Activated CD4-positive, alpha-beta T cell treated with anti-CD3 and anti-CD28 coated beads, Interleukin-2, amount 10 ng/mL, durations not matched to agents 7 days and 5 days (primary cell): Measurements from ENCODE around the gene DPY19L3. TPM values are rescaled to one million over a fixed set of nuclear protein-coding genes. Genes with fewer than 3 reads are reported as not detected.
A peak's percentile ranks its signal among the peaks of the same experiment; 100 is the strongest.
"Not testable (repeated sequence)": the region's sequence is repeated elsewhere in the genome, so short reads cannot be mapped to it uniquely, and the experiment has no call there.

ENCODE experiments used
- CTCF ChIA-PET: fragments of 350-600 bp; sonication (Branson Sonifier 250); formaldehyde crosslinking; loops from one replicate; lab custom pipeline; 2021; ENCODE audit warnings: antibody characterized with exemption; lab: Charles Lee
- POLR2A ChIA-PET: fragments of 350-600 bp; sonication (Branson Sonifier 250); formaldehyde crosslinking; loops from one replicate; lab custom pipeline; 2021; ENCODE audit warnings: antibody characterized with exemption; lab: Charles Lee
- DNase-seq: peaks from one replicate; pipeline ENCODE4 v3.0.0-alpha.2; 2020
- H3K27ac Mint-ChIP-seq: one replicate; pipeline ENCODE4 v1.8.0; 2021; ENCODE audit warnings: mild to moderate bottlenecking, moderate library complexity, mixed read lengths
- H3K27me3 Mint-ChIP-seq: one replicate; pipeline ENCODE4 v1.8.0; 2021; ENCODE audit warnings: mixed read lengths
- H3K36me3 Mint-ChIP-seq: one replicate; pipeline ENCODE4 v1.8.0; 2021; ENCODE audit warnings: low read depth, mixed read lengths
- H3K4me1 Mint-ChIP-seq: one replicate; pipeline ENCODE4 v1.8.0; 2021; ENCODE audit warnings: mixed read lengths
- H3K4me3 Mint-ChIP-seq: one replicate; pipeline ENCODE4 v1.8.0; 2021; ENCODE audit warnings: mild to moderate bottlenecking, moderate library complexity, mixed read lengths
- H3K9me3 Mint-ChIP-seq: one replicate; pipeline ENCODE4 v1.8.0; 2021; ENCODE audit warnings: mixed read lengths
- total RNA-seq, 2 experiments: library from RNA; stranded (reverse); gene quantifications; one replicate each; pipeline ENCODE4 v1.2.3, GENCODE V29; 2021

The DPY19L3 gene
- total RNA-seq, 2 experiments from 2014 or later = 11.2 to 13.1 TPM

GRCh38 chr19:32512498-32512897 lies 106.9 kb downstream of the DPY19L3 start:
- H3K4me1 Mint-ChIP-seq, CTCF ChIA-PET, H3K36me3 Mint-ChIP-seq, H3K27me3 Mint-ChIP-seq, H3K9me3 Mint-ChIP-seq, POLR2A ChIA-PET, H3K4me3 Mint-ChIP-seq, DNase-seq, H3K27ac Mint-ChIP-seq: not testable (repeated sequence)

DNA sequence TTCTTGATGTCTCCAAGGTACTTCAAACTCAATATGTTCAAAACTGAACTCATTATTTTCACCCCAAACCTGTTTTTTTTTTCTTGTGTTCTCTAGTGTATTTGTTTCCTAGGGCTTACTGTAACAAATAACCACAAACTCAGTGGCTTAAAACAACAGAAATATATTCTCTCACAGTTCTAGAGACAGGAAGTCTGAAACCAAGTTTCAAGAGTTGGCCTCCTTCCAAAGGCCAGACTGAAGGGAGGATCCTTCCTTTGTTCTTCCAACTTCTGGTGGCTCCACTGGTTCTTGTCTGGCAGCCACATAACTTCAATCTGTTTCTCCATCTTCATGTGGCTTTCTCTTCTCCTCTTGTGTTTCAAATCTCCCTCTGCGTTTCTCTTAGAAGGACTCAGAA lies 113.5 kb downstream of the DPY19L3 start:
- CTCF ChIA-PET = interaction anchor here (0.8 kb wide), 1 partner anchor 99 kb away, joined by 3 read pairs; no protein-coding TSS in a partner anchor
- POLR2A ChIA-PET = no interaction called here
- H3K27ac Mint-ChIP-seq = no peak overlapping the region

GRCh38 chr19:32522967-32523366 lies 117.4 kb downstream of the DPY19L3 start:
- Mint-ChIP-seq H3K4me1 (peaks cover 15% of the 10 kb centered on the region), H3K4me3 (no peak overlapping the region), H3K36me3 (no peaks in the 10 kb centered on the region), H3K27me3 (peaks cover 2% of the 10 kb centered on the region), H3K9me3 (peaks cover 4% of the 10 kb centered on the region), H3K27ac (no peak overlapping the region)
- ChIA-PET CTCF (no interaction called here), POLR2A (no interaction called here)
- DNase-seq = no peak

More for the DNA sequence above, 113.5 kb downstream of the DPY19L3 start:
- peak; percentile 21 for DNase-seq
- Mint-ChIP-seq H3K27me3 (no peaks in the 10 kb centered on the region), H3K36me3 (no peaks in the 10 kb centered on the region), H3K9me3 (peaks cover 3% of the 10 kb centered on the region), H3K4me3 (no peak overlapping the region), H3K4me1 (peaks cover 15% of the 10 kb centered on the region)

DNA sequence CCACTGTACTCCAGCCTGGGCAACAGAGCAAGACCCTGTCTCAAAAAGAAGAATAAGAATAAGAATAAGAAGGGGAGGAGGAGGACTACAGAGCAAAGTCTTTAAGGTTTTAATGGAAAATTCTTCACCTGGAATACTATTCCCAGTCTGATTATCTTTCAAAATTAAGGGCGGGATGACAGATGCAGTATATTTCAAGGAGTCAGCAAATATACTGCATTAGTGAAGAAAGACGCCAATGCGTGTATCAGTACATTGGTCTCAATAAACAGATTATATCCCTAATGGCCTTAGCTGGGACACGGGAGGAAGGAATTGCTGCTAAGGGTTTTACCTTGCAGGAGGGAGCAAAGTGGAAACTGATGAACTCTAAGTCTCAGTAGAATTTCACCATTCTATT lies 121.3 kb downstream of the DPY19L3 start:
- no peaks in the 10 kb centered on the region for H3K4me1 Mint-ChIP-seq
- POLR2A ChIA-PET = no interaction called here

GRCh38 chr19:32530773-32531172 lies 125.2 kb downstream of the DPY19L3 start:
- Mint-ChIP-seq H3K9me3 (peaks cover 33% of the 10 kb centered on the region), H3K27me3 (peaks cover 2% of the 10 kb centered on the region), H3K36me3 (no peaks in the 10 kb centered on the region), H3K4me1 (no peaks in the 10 kb centered on the region), H3K27ac (no peak overlapping the region), H3K4me3 (no peak overlapping the region)
- ChIA-PET POLR2A (no interaction called here), CTCF (no interaction called here)
- DNase-seq = no peak

More for the DNA sequence above, 121.3 kb downstream of the DPY19L3 start:
- no peak for DNase-seq
- CTCF ChIA-PET = no interaction called here
- Mint-ChIP-seq H3K27ac (no peak overlapping the region), H3K4me3 (no peak overlapping the region), H3K36me3 (no peaks in the 10 kb centered on the region), H3K27me3 (peaks cover 2% of the 10 kb centered on the region), H3K9me3 (peaks cover 15% of the 10 kb centered on the region)

DNA sequence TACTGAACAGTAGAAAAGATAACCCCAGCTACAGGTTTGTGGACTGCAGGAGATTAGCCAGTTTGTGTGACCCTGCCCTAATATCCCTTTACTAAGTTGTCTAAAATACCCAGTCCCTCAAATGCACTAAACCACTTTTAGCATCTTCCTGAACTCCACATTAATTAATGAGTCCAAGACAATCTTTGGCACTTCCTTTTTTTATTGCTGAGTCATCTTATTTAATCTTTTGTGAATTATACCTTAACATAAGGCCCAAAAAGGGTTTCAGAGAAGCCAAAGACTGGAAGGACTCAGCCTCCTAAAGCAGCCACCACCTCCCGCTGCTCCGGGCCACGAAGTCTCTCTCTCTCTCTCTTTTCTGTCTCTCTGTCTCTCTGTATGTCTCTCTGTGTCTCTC lies 126.7 kb downstream of the DPY19L3 start:
- Mint-ChIP-seq H3K4me1 (no peaks in the 10 kb centered on the region), H3K9me3 (peaks cover 33% of the 10 kb centered on the region), H3K27ac (no peak overlapping the region), H3K36me3 (no peaks in the 10 kb centered on the region), H3K27me3 (no peaks in the 10 kb centered on the region), H3K4me3 (no peak overlapping the region)
- no peak for DNase-seq
- CTCF ChIA-PET = no interaction called here
- POLR2A ChIA-PET = no interaction called here

Other genes starting within 250 kb of the DPY19L3 start
- 10 to 100 TPM; 30.4 to 33.3 TPM for gene ZNF507, start 60.2 kb upstream of the DPY19L3 start, total RNA-seq
- 100 to 1,000 TPM; 131 to 132 TPM for gene PDCD5, start 175.4 kb downstream of the DPY19L3 start, total RNA-seq